GM12892 (cell line): Measurements from ENCODE around the gene INTS15.

Source experiments
- POLR2A ChIP-seq: IDR thresholded peaks from 2 replicates; pipeline ENCODE4 v1.6.1; 2011; ENCODE audit warnings: low read depth, low read length, control low read depth
- POLR2AphosphoS5 ChIP-seq: IDR thresholded peaks from 2 replicates; pipeline ENCODE4 v1.6.1; 2011; ENCODE audit warnings: low read depth, low read length, control low read depth
- TAF1 ChIP-seq: IDR thresholded peaks from 2 replicates; pipeline ENCODE4 v1.6.1; 2011; ENCODE audit warnings: low read depth, mild to moderate bottlenecking, control low read depth, low read length, borderline replicate concordance

- TF ChIP-seq POLR2A (no peak), TAF1 (no peak), POLR2AphosphoS5 (no peak)
These were observed 18.6 kb upstream of the INTS15 start for GRCh38 chr7:6571160-6571779.
